NCI-H1105 (cell line): ENCODE data around the gene ZNF518A.

Experiments
- DNase-seq: peaks from one replicate; lab custom pipeline; 2025; lab: John Stamatoyannopoulos, UW

Gene ZNF518A

GRCh38 chr10:96129387-96130325, at the start of gene ZNF518A:
Gene ZNF518A (plus strand): TSS chr10:96130297. CDS start chr10:96156323, 26,026 bp downstream.
- peak; percentile 83 for DNase-seq

GRCh38 chr10:96082153-96082552, 47.9 kb upstream of the ZNF518A start:
- DNase-seq, result no peak

- no peak for DNase-seq
Observed at GRCh38 chr10:96082748-96083147, 47.3 kb upstream of the ZNF518A start.

- DNase-seq, result no peak
Observed at GRCh38 chr10:96089116-96089515, 41.0 kb upstream of the ZNF518A start.

- DNase-seq, result peak; percentile 83
Observed at GRCh38 chr10:96089670-96090462, 40.2 kb upstream of the ZNF518A start.

- DNase-seq, result no peak
Observed at GRCh38 chr10:96090463-96090800, 39.7 kb upstream of the ZNF518A start.

GRCh38 chr10:96092999-96093767, 36.9 kb upstream of the ZNF518A start:
- no peak for DNase-seq

- no peak for DNase-seq
Observed at GRCh38 chr10:96093948-96094347, 36.1 kb upstream of the ZNF518A start.

GRCh38 chr10:96096958-96097357, 33.1 kb upstream of the ZNF518A start:
- DNase-seq, result no peak

- DNase-seq, result no peak
Observed at GRCh38 chr10:96097865-96098264, 32.2 kb upstream of the ZNF518A start.

- DNase-seq, result no peak
Observed at GRCh38 chr10:96107623-96108038, 22.5 kb upstream of the ZNF518A start.

GRCh38 chr10:96112531-96112930, 17.6 kb upstream of the ZNF518A start:
- DNase-seq, result no peak

GRCh38 chr10:96118604-96119450, 11.3 kb upstream of the ZNF518A start:
- DNase-seq, result no peak

GRCh38 chr10:96122824-96123223, 7.3 kb upstream of the ZNF518A start:
- no peak for DNase-seq

- DNase-seq, result peak; percentile 20
Observed at GRCh38 chr10:96124230-96125141, 5.6 kb upstream of the ZNF518A start.

GRCh38 chr10:96125142-96125515, 5.0 kb upstream of the ZNF518A start:
- DNase-seq, result no peak

GRCh38 chr10:96130326-96130995, 364 bp downstream of the ZNF518A start:
- DNase-seq, result peak; percentile 79

- DNase-seq, result no peak
Observed at GRCh38 chr10:96131621-96132020, 1.5 kb downstream of the ZNF518A start.

- no peak for DNase-seq
Observed at GRCh38 chr10:96133135-96133534, 3.0 kb downstream of the ZNF518A start.

GRCh38 chr10:96136810-96137209, 6.7 kb downstream of the ZNF518A start:
- no peak for DNase-seq
